H1 (cell line): ENCODE data around the gene ALDH1A2. TPM values are rescaled to one million over a fixed set of nuclear protein-coding genes. Genes with fewer than 3 reads are reported as not detected.

ENCODE experiments used
- CTCF ChIA-PET: fragments of 300-600 bp; sonication (Branson Sonifier 250); formaldehyde crosslinking; loops from one replicate; lab custom pipeline; 2021; ENCODE audit not compliant: partially characterized antibody; lab: Charles Lee
- POLR2A ChIA-PET: fragments of 300-600 bp; sonication (Branson Sonifier 250); formaldehyde crosslinking; loops from one replicate; lab custom pipeline; 2021; ENCODE audit warnings: inconsistent platforms; ENCODE audit not compliant: partially characterized antibody; lab: Charles Lee
- DNase-seq, 2 experiments: peaks; one replicate each; pipeline versions ENCODE4 v3.0.0 to v3.0.0-alpha.2; 2010 to 2022; ENCODE audit warnings: low spot score in 2 of 2, low read depth in 1 of 2, mixed read lengths in 1 of 2
- FAIRE-seq: peaks from 2 replicates; lab custom pipeline; 2011; peaks lifted over from hg19 to GRCh38; lab: Jason Lieb, UNC
- H2AFZ ChIP-seq: 2 replicates; pipeline ENCODE4 v1.8.1; 2012; ENCODE audit warnings: low read length, inconsistent platforms
- H2AK5ac ChIP-seq: 2 replicates; pipeline ENCODE4 v1.6.1; 2013; ENCODE audit warnings: low read depth, low read length
- H2BK120ac ChIP-seq: replicated peaks from 2 replicates; pipeline ENCODE3; 2013; ENCODE audit warnings: low read depth, low read length, inconsistent platforms
- H2BK12ac ChIP-seq: 2 replicates; pipeline ENCODE4 v1.6.1; 2013; ENCODE audit warnings: low read depth, low read length
- H2BK15ac ChIP-seq: 2 replicates; pipeline ENCODE4 v1.6.1; 2013; ENCODE audit warnings: low read length
- H2BK20ac ChIP-seq: 2 replicates; pipeline ENCODE4 v1.6.1; 2013; ENCODE audit warnings: low read length
- H2BK5ac ChIP-seq: 2 replicates; pipeline ENCODE4 v1.6.1; 2013; ENCODE audit warnings: low read depth, low read length
- H3K14ac ChIP-seq: 2 replicates; pipeline ENCODE4 v1.6.1; 2013; ENCODE audit warnings: inconsistent platforms; ENCODE audit not compliant: insufficient read length
- H3K18ac ChIP-seq: 2 replicates; pipeline ENCODE4 v1.6.1; 2013; ENCODE audit warnings: low read length; ENCODE audit errors: extremely low read depth
- H3K23ac ChIP-seq: 2 replicates; pipeline ENCODE4 v1.6.1; 2013; ENCODE audit warnings: inconsistent platforms; ENCODE audit not compliant: insufficient read length
- H3K23me2 ChIP-seq: 2 replicates; pipeline ENCODE4 v1.6.1; 2013; ENCODE audit warnings: low read depth, low read length
- H3K27ac ChIP-seq: 2 replicates; pipeline ENCODE4 v1.6.1; 2011; ENCODE audit warnings: low read depth, low read length, inconsistent platforms
- H3K27me3 ChIP-seq, 4 experiments: replicated peaks in 1 of 4; 1 replicate in 1 of 4; 2 replicates in 3 of 4; pipeline versions ENCODE4 v1.6.1 to v1.8.1; 2011 to 2013; ENCODE audit warnings: low read length in 3 of 4, mild to moderate bottlenecking in 3 of 4, inconsistent platforms in 2 of 4, mixed read lengths in 2 of 4, moderate library complexity in 1 of 4; ENCODE audit not compliant: control insufficient read depth in 3 of 4, insufficient read depth in 3 of 4; ENCODE audit errors: extremely low read depth in 1 of 4
- H3K36me3 ChIP-seq, 4 experiments: 2 replicates each; pipeline versions ENCODE4 v1.6.1 to v1.8.1; 2011 to 2013; ENCODE audit warnings: mild to moderate bottlenecking in 4 of 4, low read length in 3 of 4, moderate library complexity in 2 of 4, control low read depth in 1 of 4, inconsistent platforms in 1 of 4; ENCODE audit not compliant: insufficient read depth in 4 of 4, control insufficient read depth in 2 of 4
- H3K4ac ChIP-seq: replicated peaks from 2 replicates; pipeline ENCODE3; 2013; ENCODE audit warnings: low read length, low read depth, mixed read lengths, inconsistent platforms; ENCODE audit not compliant: insufficient read length
- H3K4me1 ChIP-seq, 4 experiments: replicated peaks in 1 of 4; 1 replicate in 1 of 4; 2 replicates in 3 of 4; pipeline versions ENCODE4 v1.6.1 to v1.8.1; 2011 to 2013; ENCODE audit warnings: low read length in 3 of 4, inconsistent platforms in 2 of 4, mixed read lengths in 1 of 4; ENCODE audit not compliant: insufficient read depth in 4 of 4, control insufficient read depth in 3 of 4
- H3K4me2 ChIP-seq, 2 experiments: 2 replicates each; pipeline versions ENCODE4 v1.6.1 to v1.8.1; 2011 to 2013; ENCODE audit warnings: low read depth in 2 of 2, low read length in 2 of 2, control low read depth in 1 of 2, inconsistent platforms in 1 of 2, mild to moderate bottlenecking in 1 of 2; ENCODE audit not compliant: insufficient read depth in 1 of 2
- H3K4me3 ChIP-seq, 4 experiments: fragments of 200-600, 300-600 bp in 1 of 4; sonication (generic), shearing (Covaris generic), sonication (Bioruptor Twin) in 1 of 4; 2 replicates each; pipeline versions ENCODE4 v1.5.1 to v1.8.1; 2011 to 2016; ENCODE audit warnings: low read length in 4 of 4, low read depth in 3 of 4, control low read depth in 2 of 4, inconsistent platforms in 2 of 4, mild to moderate bottlenecking in 2 of 4, mixed read lengths in 1 of 4, moderate library complexity in 1 of 4; ENCODE audit not compliant: insufficient read depth in 2 of 4; ENCODE audit errors: extremely low read depth in 1 of 4
- H3K56ac ChIP-seq: replicated peaks from 2 replicates; pipeline ENCODE3; 2013; ENCODE audit warnings: low read depth, mild to moderate bottlenecking, mixed read lengths, low read length, inconsistent platforms; ENCODE audit not compliant: insufficient read length
- H3K79me1 ChIP-seq: 2 replicates; pipeline ENCODE4 v1.6.1; 2013; ENCODE audit warnings: low read depth, low read length, control low read depth
- H3K79me2 ChIP-seq, 2 experiments: 2 replicates each; pipeline versions ENCODE4 v1.6.1 to v1.8.1; 2012 to 2013; ENCODE audit warnings: low read length in 2 of 2, mild to moderate bottlenecking in 2 of 2, inconsistent platforms in 1 of 2; ENCODE audit not compliant: insufficient read depth in 2 of 2, control insufficient read depth in 1 of 2
- H3K9ac ChIP-seq, 4 experiments: replicated peaks in 1 of 4; 1 replicate in 1 of 4; 2 replicates in 3 of 4; pipeline versions ENCODE4 v1.6.1 to v1.8.1; 2011 to 2013; ENCODE audit warnings: low read depth in 3 of 4, low read length in 3 of 4, control low read depth in 2 of 4, mild to moderate bottlenecking in 2 of 4, moderate library complexity in 2 of 4, inconsistent platforms in 1 of 4; ENCODE audit errors: extremely low read depth in 1 of 4
- H3K9me3 ChIP-seq, 2 experiments: 2 replicates each; pipeline versions ENCODE4 v1.6.1 to v1.8.1; 2012 to 2013; ENCODE audit warnings: mild to moderate bottlenecking in 2 of 2, moderate library complexity in 2 of 2, control low read depth in 1 of 2, inconsistent platforms in 1 of 2, low read depth in 1 of 2, low read length in 1 of 2, mixed read lengths in 1 of 2; ENCODE audit not compliant: insufficient read depth in 2 of 2
- H4K20me1 ChIP-seq, 2 experiments: replicated peaks in 1 of 2; 2 replicates each; pipeline versions ENCODE3 to v1.8.1; 2011 to 2013; ENCODE audit warnings: inconsistent platforms in 2 of 2, low read length in 2 of 2, mild to moderate bottlenecking in 1 of 2; ENCODE audit not compliant: insufficient read depth in 2 of 2, control insufficient read depth in 1 of 2
- H4K5ac ChIP-seq: 2 replicates; pipeline ENCODE4 v1.6.1; 2013; ENCODE audit warnings: low read length, low read depth, mixed read lengths, inconsistent platforms; ENCODE audit not compliant: insufficient read length
- H4K8ac ChIP-seq: 2 replicates; pipeline ENCODE4 v1.8.0; 2013; ENCODE audit warnings: mild to moderate bottlenecking, moderate library complexity, low read length, inconsistent platforms; ENCODE audit not compliant: insufficient read depth; ENCODE audit errors: extremely low read depth
- H4K91ac ChIP-seq: replicated peaks from 2 replicates; pipeline ENCODE3; 2013; ENCODE audit warnings: low read length, mixed read lengths, inconsistent platforms; ENCODE audit not compliant: insufficient read length
- CBX8 ChIP-seq: fragments of 300-800, 300-1000 bp; sonication (generic); IDR thresholded peaks from 2 replicates; pipeline ENCODE4 v1.7.1; 2016; ENCODE audit warnings: low read depth, low read length, borderline replicate concordance
- CEBPB ChIP-seq: IDR thresholded peaks from 2 replicates; pipeline ENCODE4 v1.6.1; 2012; ENCODE audit warnings: low read depth, low read length
- CHD1 ChIP-seq: IDR thresholded peaks from 2 replicates; pipeline ENCODE4 v1.6.1; 2012; ENCODE audit warnings: low read depth, low read length, improper control_type of control experiment
- EGR1 ChIP-seq: IDR thresholded peaks from 2 replicates; pipeline ENCODE4 v1.6.1; 2011; ENCODE audit warnings: low read depth, low read length, borderline replicate concordance
- FOSL1 ChIP-seq: IDR thresholded peaks from 2 replicates; pipeline ENCODE4 v1.6.1; 2011; ENCODE audit warnings: mild to moderate bottlenecking, low read depth, low read length, moderate library complexity; ENCODE audit not compliant: insufficient read depth
- HDAC2 ChIP-seq, 2 experiments: fragments of 300-600 bp in 1 of 2; sonication (generic) in 1 of 2; IDR thresholded peaks; 2 replicates each; pipeline ENCODE4 v1.6.1; 2011 to 2012; ENCODE audit warnings: low read depth in 2 of 2, low read length in 2 of 2, mild to moderate bottlenecking in 2 of 2, moderate library complexity in 2 of 2, borderline replicate concordance in 1 of 2, inconsistent platforms in 1 of 2
- JUND ChIP-seq: IDR thresholded peaks from 2 replicates; pipeline ENCODE4 v1.6.1; 2011; ENCODE audit warnings: mild to moderate bottlenecking, improper control_type of control experiment, low read length
- POU5F1 ChIP-seq: IDR thresholded peaks from 2 replicates; pipeline ENCODE4 v1.6.1; 2011; ENCODE audit warnings: low read depth, mild to moderate bottlenecking, low read length, moderate library complexity
- RNF2 ChIP-seq: fragments of 200-900, 300-1000 bp; sonication (generic); IDR thresholded peaks from 2 replicates; pipeline ENCODE4 v1.7.1; 2016; ENCODE audit warnings: borderline replicate concordance, low read depth, mild to moderate bottlenecking, antibody characterized with exemption, low read length; ENCODE audit not compliant: poor library complexity, severe bottlenecking; ENCODE audit errors: missing control alignments
- SIX5 ChIP-seq: IDR thresholded peaks from 2 replicates; pipeline ENCODE4 v1.6.1; 2011; ENCODE audit warnings: mild to moderate bottlenecking, low read depth, low read length
- WGBS, 2 experiments: shearing (Covaris generic) in 1 of 2; methylation state at CpG; one replicate each; pipeline versions ENCODE4 v1.1.6 to v1.1.7; 2013 to 2015; ENCODE audit warnings: low lambda C conversion rate in 2 of 2, mixed read lengths in 2 of 2, inconsistent platforms in 1 of 2, low coverage in 1 of 2, missing lambda C conversion rate in 1 of 2; ENCODE audit not compliant: insufficient replicate concordance in 2 of 2, insufficient coverage in 1 of 2, insufficient read length in 1 of 2; ENCODE audit errors: extremely low coverage in 1 of 2, missing lambda C conversion rate in 1 of 2; 5-methylcytosine and 5-hydroxymethylcytosine counted together
- polyA plus RNA-seq, 7 experiments: library from polyadenylated mRNA; depleted of rRNA in 3 of 7; stranded (reverse) in 5 of 7; unstranded in 2 of 7; fragments of >200 nt in 5 of 7; fragments of 200-250 nt in 2 of 7; gene quantifications; 1 replicate in 5 of 7; 2 replicates in 1 of 7; 4 replicates in 1 of 7; pipeline versions ENCODE4 v1.2.1 to v1.2.3, GENCODE V29; 2011 to 2013; ENCODE audit warnings: missing spikeins in 2 of 7, mixed read lengths in 2 of 7
- total RNA-seq: library from RNA; stranded (reverse); fragmentation: NEBNext Ultra II Directional; extraction: Animal tissue kit (Norgen Biotek cat#: 25700); gene quantifications from 2 replicates; pipeline ENCODE4 v1.2.1, GENCODE V29; 2021

ALDH1A2 gene
- total and polyA plus RNA-seq, 2 of the 8 experiments (the other 6 are each of a cell fraction or from before 2014, with no cell fraction given): 0.06 to 0.24 TPM

- TF ChIP-seq SIX5 (no peak), CBX8 (no peak), FOSL1 (no peak), EGR1 (no peak), HDAC2 (IDR thresholded peaks at IDR 0.05; ENCODE audit: borderline replicate concordance in 1 of 2, low read depth in 2 of 2, low read length in 2 of 2) (no peak), POU5F1 (no peak), CEBPB (no peak), RNF2 (no peak), JUND (no peak), CHD1 (no peak)
- H3K23me2 ChIP-seq: no peaks in the 10 kb centered on the region
- no peak overlapping the region for H2BK5ac ChIP-seq
- no peak overlapping the region for H3K14ac ChIP-seq
- H3K9me3 ChIP-seq: 0 out of 4 replicates have a peak, but pooled peaks cover 0 to 4% of the 10 kb centered on the region in 2 experiments
- H3K4ac ChIP-seq: no peak overlapping the region
- no peaks in the 10 kb centered on the region; a peak in 1 of 7 replicates for H3K27me3 ChIP-seq
- H2AK5ac ChIP-seq: no peak overlapping the region
- POLR2A ChIA-PET: no interaction called here
- no peak overlapping the region for H3K18ac ChIP-seq
- no peak overlapping the region for H3K27ac ChIP-seq
- no peaks in the 10 kb centered on the region for H3K36me3 ChIP-seq
- H4K20me1 ChIP-seq: no peaks in the 10 kb centered on the region
- CTCF ChIA-PET: interaction anchor here (1.2 kb wide), 2 partner anchors 11 to 51 kb away, joined by 3 read pairs; no protein-coding TSS in a partner anchor
- no peak overlapping the region for H4K5ac ChIP-seq
- no peaks in the 10 kb centered on the region for H3K4me1 ChIP-seq
- 93% methylated on average over 3 of the region's 3 CpGs; no CpG with 5 or more reads in 1 of the 2 experiments for WGBS, 2 experiments
- no peak overlapping the region for H3K9ac ChIP-seq
- no peak overlapping the region for H2BK15ac ChIP-seq
- FAIRE-seq: no peak
- H2BK20ac ChIP-seq: no peak overlapping the region
- DNase-seq: no peak
- no peak overlapping the region for H3K4me3 ChIP-seq
- H2BK12ac ChIP-seq: no peak overlapping the region
- no peak overlapping the region for H4K8ac ChIP-seq
- H3K23ac ChIP-seq: no peak overlapping the region
- no peaks in the 10 kb centered on the region for H3K79me2 ChIP-seq
- no peak overlapping the region for H4K91ac ChIP-seq
- H3K56ac ChIP-seq: no peak overlapping the region
- no peaks in the 10 kb centered on the region for H3K79me1 ChIP-seq
- no peak overlapping the region for H3K4me2 ChIP-seq
- no peak overlapping the region for H2AFZ ChIP-seq
- H2BK120ac ChIP-seq: no peak overlapping the region
Measured at GRCh38 chr15:57910672-57911071, 154.8 kb downstream of the ALDH1A2 start.
